HG03108 (cell line): Measurements from ENCODE around the gene SOX3.

ENCODE experiments used
- ATAC-seq: cut with Tn5 transposase; IDR thresholded peaks from one replicate; pipeline ENCODE4 v1.9.1; 2021; ENCODE audit warnings: moderate library complexity; ENCODE audit not compliant: unreplicated experiment

Gene SOX3

DNA sequence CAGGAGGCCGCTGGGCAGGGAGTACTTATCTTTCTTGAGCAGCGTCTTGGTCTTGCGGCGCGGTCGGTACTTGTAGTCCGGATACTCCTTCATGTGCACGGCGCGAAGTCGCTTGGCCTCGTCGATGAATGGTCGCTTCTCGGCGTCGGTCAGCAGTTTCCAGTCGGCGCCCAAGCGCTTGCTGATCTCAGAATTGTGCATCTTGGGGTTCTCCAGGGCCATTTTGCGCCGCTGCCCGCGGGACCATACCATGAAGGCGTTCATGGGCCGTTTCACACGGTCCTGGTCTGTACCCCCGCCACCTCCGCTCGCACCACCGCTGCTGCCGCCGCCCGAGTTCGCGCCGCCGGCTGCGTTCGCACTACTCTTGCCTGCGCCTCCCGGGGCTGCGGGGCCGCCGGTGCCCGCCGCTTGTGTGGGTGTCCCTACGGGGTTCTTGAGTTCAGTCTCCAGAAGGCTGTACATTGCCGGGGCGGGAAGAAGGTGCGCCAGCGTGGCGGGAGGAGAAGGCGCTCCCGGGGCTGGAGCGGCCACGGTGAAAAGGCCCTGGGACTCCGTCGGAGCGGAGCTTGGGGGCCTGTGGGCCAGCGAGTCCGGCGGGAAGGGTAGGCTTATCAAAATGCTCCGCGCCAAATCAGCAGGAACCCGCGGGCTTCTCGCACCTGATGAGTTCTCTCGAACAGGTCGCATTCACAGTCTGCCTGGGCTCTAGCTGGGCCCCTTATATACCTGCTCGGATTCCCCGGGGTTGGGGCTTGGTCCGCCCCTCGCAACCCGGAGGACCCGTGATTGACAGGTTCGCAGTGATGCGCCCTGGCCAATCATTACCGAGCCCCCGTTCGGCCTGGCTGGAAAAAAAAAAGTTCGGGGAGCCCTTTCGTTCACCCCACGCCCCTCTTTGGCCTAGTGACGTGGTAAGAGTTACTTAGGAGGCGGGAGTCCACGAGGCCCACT lies at the start of gene SOX3:
Gene SOX3, minus strand, starts transcription at position 699 of the 954 bp plus-strand sequence. Its CDS starts 9 bp downstream, at position 690.
- no peak for ATAC-seq

DNA sequence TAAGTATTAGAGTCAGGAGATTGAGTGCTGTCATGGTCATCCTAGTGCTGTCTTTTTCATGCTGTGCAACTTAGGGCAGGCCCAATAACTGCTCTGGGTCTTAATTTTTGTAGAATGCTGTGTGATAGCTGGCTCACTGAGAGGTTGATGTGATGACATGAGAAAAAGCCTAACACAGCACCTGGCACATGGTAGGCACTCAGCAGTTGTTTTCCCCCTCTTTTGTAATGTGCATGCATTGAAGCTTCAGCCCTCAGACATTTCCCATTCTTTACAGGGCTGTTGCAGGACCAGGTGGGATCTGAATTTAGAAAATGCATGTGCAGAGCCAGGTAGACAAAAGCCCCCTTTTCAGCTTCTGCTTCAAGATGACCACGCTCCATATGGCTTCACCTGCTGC lies 44.1 kb upstream of the SOX3 start:
- no peak for ATAC-seq

DNA sequence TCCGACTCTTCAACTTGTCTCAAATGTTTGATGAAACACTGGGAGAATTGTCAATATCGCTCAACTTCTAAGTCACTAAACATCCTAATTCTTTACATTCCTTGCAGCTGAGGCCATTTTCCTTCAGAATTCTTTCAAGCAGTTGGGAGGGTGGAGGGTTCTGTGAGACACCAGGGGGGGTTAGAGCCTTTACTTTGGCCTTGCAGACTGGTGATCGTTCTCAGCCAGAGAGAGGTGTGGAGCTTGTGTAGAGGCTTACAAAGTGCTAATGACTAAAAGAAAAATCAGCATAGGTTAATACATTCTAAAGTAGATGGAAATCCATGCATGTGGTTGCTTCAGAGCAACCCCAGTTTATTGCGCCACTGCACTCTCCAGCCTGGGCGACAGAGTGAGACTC lies 21.3 kb upstream of the SOX3 start:
- no peak for ATAC-seq

DNA sequence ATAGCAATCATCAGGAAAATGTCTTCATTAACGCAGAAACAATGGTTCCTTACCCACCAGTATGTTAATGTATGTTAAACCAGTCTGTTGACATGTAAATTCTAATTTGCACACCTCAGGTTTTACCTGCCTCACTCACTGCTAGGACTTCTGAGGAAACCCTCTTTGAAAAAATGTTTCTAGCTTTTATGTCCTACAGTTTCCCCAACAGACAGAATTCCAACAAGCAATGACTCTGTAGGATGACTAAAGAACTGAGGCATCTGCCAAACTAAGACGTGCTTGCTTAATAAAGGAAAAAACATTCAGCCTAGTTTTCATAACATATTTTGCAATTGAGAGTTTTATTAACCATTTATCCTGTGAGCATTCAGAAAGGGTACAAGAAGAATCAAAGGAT lies 20.6 kb upstream of the SOX3 start:
- no peak for ATAC-seq

DNA sequence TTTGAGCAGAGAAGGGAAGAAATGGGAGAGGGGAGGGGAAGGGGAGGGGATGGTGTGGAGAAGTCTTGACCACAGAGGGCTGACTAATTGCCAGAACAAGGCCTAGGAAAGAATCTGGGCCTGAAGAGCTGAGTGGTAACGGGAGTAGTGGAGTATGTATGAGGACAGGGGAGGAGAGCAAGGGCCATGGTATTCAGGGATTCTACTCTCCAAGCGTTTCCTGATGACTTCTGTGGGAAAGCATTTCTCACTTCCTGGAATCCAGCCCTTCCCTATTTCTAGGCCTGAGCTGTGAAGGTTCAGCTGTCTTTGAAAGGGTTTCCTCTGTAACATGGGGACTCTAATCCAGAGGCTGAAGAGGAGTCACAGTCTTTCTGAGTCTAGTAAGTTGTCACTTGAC lies 19.7 kb upstream of the SOX3 start:
- no peak for ATAC-seq

DNA sequence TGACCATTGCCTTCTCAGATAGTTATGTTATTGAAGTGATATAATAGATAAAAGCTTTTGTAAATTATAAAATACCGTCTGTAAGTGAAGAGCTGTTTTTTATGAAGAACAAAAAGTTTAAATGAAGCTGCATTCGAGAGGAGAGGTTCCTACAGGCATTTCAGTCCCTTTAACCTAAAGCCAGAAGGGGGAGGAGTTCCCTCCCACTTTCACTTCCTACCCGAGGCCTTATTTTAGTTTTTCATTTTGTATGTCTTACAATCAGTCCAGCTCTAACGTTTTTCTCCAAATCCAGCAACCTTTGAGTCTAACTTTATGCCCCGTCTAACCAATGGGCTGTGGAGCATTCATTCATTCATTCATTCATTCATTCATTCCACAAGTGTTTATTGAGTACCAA lies 16.5 kb upstream of the SOX3 start:
- ATAC-seq = no peak

DNA sequence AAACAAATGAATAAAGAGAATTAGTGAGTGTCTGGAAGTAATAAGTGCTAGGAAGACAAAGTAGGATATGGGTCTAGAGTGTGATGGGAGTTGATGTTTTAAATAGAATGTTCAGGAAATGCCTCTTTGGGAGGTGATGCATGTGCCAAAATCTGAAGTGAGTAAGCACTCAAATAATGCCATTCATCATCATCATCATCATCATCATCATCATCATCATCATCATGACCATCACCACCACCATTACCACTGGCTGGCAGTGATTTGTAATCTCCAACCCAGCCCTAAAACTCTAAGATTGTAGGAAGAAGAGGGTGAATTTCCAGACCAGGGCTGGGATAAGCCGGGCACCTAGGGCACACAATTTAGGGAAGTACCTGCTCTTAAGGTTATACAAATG lies 9.7 kb upstream of the SOX3 start:
- no peak for ATAC-seq

DNA sequence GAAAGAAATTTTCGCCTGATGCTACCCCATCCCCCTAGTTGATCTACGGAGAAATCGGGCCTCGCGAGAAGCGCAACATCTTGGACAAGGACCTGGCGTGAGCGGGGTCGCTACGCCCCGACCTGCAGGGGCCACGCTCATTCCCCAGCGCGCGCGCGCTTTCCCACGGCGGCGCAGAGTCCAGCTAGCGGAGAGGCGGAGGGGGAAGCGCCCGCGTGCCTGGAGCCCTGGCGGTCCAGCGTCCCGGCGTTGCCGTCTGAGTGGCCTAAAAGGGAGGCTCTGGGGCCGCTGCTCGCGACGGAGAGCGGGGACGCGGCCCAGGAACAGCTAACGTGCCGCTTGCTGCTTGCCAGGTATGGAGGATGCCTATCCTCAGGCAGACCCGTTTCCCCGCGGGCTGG lies 6.0 kb upstream of the SOX3 start:
- ATAC-seq = no peak

DNA sequence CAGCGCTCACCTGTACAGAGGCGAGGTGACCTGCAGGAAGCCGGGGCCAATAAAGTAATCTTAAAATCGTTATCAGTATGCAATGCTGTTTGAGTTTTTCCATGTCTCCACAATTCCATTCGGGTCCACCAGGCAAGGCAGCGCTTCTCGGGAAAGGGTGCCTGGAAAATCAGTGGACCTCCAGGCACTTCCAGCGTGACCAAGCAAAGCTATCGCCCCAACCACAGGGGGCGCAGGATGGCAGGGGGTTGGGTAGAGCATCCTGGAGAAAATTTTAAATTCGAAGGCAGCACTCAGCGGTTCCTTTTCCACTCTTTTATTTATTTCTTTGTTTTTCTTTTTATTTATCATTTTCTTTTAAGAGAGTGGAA lies 5.4 kb upstream of the SOX3 start:
- no peak for ATAC-seq

DNA sequence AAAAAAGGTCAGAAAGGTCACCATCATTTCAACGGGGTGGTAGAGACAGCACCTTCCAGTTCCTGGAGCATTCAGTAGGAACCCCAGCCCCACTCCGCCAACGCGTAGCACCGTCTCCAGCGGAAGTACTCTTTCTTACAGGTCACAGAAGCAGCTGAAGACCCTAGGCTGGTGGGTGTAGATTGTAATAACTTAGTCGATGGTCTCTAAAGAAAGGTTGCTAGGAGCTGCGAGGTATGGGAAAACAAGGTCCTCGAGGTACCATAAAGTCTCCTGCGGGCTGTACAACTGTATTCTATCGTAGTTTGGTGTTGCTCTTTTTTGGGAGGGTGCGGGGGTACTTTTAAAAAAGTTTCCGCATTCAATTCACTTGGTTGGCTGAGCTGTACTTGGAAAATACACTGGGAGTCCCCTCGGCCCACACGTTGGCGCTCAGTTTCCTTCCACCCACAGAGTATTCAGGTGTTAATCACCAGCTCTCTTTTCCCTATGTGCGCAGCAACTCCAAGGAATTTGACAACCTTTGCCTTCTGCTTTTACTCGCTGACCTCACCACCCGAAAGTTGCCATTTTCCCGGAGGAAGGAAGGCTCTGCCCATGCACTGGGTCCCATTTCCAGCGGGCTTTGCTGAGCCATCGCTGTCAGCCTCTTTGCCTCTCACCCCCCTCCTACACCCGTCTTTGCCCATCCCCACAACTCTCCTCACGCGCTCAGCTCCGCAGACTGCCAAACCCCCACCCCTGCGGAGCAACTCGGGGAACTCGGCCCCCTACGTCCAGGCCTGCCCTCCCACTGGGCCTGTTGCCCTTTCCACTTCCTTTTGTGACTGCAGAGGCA lies 4.8 kb upstream of the SOX3 start:
- no peak for ATAC-seq

DNA sequence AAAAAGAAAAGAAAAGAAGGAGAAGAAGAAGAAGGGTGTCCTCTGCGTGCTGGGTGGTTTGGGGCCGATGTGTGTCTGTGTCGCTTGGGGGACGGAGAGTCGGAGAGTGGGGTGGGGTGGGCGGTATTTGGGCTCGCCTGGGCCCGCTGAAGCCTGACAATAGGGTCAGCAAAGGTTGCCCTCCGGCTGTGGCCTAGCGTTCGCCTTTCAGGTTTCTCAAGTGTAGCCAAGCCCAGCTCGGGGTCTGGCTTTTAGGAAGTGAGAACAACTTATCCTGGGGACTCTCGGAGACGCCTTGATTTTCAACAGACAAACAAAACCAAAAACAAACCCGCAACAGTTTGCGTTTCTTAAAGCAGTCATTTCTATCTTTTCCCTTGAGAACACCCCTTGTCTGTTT lies 4.1 kb upstream of the SOX3 start:
- ATAC-seq = no peak

DNA sequence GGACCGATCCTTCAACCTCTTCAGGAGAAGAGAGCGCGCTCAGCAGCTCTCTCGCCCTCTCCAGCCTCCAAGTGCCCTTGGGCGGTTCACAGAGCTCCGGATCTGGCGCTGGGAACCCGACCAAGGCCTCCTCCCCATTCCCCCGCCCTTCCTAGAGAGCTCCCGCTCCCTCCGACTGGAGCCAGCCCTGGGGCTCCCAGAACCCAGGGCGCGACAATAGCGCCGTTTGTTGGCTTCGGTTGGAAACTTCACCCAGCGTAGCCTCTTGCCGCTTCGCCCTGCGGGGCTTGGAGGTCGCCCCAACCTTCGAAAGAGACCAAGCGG lies 3.1 kb upstream of the SOX3 start:
- no peak for ATAC-seq

DNA sequence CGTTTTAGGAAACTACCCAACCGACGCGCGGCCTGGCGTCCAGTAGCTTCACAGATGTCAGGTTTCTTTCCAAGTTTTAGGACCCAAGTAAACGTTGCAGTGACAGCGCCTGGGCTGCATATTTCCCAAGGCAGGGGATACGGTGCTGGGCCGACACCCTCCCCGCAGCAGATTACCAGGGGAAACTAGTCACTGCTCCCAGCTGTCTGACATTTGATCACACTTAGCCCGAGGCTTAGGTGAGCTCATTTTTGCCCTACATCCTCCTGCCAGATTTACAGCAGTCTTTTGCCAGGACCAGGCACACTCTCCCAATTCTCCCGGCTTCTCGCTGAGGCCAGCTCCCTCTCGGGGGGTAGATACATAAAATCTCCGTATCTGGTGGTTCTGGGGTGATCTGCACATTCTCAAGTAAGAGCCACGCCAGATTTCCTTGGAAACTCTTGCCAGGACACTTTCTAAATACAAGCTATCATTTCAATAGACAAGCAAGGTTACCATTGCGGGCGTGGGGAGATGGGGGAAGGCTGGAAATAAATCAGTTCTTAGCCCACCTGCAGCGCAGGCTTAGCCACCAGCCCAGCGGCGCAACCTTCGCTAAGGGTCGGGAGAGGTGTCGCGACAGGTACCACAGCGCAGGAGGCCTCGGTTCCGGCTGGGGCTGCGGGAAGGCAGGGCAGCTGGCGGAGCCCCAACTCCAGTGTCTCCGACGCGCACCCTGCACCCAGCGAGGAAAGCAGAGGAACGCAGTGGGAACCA lies 2.5 kb upstream of the SOX3 start:
- no peak for ATAC-seq

DNA sequence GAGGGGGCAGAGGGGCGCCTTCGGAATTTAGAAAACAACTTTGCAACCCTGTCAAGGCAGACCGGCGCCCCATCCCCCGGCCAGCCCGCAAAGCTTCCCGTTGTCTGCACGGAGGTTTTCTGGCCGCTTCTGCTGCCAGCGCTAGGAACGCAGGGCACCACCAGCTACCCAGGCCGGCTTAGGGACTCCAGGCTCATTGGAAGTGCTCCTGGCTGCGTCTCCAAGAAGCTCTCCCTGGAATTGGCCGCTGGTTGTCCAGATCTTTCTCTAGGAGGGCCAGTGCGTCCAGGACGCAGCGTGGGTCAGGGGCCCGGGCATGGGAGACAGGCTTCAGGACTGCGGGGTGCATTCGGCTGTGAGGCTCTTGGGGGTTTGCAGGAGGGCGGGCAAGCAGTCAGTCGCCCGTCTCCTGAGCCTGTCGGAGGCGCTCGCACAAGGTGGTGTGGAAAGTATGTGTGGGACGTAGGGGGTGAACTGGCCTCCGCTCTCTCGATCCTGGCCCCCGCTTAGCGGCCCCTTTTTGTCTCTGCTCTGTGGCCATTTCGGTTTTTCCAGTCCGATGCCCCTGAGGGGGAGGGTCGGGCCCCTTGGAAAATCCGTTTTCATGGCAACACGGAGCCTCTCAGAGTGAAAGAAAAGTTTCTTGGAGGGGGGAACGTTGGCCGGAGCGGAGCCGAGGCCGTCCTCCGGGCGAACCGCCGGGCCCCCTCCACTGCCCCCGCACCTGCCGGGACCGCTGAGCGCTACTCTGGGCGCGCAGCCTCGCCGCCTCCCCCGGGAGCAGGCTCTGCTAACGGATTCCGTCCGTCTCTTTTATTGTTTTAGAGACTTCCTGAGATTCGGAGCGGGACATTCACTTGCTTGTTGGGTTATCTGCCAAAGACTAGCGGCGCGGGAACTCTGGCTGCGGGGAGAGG lies 810 bp upstream of the SOX3 start:
- no peak for ATAC-seq

DNA sequence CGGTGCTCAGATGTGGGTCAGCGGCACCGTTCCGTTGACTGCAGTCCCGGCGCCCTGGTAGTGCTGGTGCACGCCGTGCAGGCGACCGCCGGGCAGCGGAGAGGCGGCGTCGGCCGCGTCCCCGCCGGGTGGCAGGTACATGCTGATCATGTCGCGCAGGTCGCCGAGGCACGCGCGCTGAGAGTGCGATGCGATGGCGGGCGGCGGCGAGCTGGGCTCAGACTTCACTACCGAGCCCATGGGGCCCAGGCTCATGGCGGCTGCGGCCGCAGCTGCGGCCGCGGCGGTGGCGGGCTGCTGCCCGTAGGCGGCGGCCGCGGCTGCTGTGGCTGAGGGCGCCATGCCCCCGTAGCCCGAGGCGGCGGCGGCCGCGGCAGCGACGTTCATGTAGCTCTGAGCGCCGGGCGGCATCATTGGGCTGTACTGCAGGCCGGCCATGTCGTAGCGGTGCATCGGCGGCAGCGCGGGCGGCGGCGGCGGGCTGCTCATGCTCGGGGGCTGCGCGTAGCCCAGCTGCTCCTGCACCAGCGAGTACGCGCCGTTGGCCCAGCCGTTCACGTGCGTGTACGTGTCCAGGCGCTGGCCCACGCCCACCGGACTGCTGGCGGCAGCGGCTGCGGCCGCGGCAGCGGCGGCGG lies 1.0 kb downstream of the SOX3 start:
- no peak for ATAC-seq

DNA sequence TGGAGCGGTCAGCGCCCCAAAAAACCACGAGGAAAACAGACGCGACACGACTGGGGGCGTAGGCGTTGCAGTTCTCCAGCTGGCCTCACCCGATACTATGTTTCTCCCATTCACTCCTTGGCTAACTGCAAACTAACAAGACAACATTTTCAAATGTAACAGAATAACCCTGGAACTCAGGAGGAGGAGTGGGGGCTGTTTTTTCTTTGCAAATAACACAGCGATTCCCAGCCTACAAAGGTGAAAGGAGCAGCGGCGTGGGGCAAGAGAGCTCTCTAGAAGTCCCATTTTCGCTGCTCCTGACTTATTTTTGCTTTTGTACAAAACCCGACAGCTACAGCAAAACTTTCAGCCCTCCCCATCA lies 1.6 kb downstream of the SOX3 start:
- no peak for ATAC-seq

DNA sequence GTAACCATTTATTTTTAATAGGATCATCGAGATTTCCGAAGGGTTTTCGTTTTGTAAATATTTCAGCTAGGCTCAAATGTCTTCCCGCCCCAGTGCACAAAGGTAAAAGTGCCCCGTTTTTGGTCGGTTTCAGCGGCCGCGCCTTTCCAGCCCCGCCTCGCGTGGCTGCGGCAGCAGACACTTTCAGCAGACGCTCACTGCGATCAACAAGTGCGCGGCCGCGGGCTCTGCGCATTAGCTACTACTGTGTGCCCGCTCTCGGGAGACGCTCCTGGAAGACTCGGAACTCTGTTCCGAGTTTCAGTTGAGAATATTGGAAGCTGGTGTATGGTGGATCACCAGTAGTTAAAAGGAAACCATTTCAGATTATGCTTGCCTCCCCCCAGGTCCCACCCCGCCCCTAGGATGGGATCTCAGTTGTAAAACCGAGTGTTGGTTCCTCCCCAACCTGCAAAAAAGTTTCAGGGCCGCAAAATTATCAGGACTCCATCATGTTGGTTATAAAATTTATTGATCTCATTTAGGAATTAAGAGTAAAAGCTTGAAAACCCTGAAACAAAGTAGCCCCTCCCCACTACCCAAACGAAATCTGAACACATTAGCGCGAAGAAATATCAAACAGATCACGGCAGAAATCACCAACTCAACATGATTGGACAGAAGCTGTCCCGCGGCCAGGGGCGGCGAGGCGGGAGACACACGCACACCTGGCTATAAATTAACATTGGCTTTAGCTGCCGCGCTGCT lies 2.2 kb downstream of the SOX3 start:
- no peak for ATAC-seq

DNA sequence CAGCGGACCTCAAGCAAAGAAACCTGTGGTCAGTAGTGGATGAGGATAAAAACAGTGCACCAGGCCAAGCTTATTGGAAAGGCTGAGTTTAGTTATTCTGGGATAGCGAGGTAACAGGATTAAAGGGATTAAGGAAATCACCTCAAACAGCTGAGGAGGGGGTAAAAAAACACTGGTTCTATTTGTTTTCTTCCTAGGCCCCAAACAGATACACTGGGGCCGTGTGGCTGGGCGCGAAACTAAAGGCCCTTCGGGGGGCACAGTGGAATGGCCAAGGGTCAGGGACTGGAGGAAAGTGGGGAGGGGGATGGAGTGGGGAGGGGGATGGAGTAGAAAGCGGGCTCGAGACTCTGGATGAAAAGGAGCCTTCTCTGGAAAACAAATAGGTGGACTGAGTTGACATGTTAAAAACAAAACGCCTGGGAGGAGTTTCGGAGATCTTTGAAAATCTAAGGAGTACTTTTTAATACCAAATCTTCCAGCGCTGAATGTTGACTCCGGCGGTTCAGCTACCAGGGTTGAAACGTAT lies 2.9 kb downstream of the SOX3 start:
- no peak for ATAC-seq

DNA sequence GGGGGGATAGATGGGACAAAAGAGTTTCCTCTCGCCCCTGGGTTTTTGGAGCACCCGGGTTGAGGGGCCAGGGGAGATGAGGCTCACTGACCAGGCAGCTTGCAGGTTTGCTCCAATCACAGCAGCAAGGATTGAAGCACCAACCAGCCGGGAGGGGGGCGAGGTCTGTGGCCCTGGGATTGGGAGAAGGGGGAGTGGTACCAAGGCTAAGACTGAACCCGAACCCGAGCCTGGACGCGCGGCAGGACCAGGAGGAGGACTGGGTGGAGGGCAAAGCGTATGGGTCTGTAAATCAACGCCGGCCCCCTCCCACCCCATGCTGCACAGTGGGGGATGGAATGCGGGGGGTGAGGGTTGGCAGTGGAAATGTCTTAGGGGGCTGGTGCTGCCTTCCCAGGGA lies 3.5 kb downstream of the SOX3 start:
- no peak for ATAC-seq
